Breast epithelium (tissue), 3 donors: ENCODE data around the gene SEPHS1.

ENCODE experiments used
- CTCF ChIP-seq, 3 donors: fragments of 450-650 bp; IDR thresholded peaks; one replicate each; pipeline ENCODE4 v1.5.1; 2016 to 2017; ENCODE audit warnings: antibody characterized with exemption in 3 of 3, mild to moderate bottlenecking in 3 of 3, moderate library complexity in 3 of 3
- POLR2AphosphoS5 ChIP-seq, 3 donors: sonication (generic); formaldehyde crosslinking; IDR thresholded peaks; one replicate each; pipeline ENCODE4 v1.6.1; 2017; ENCODE audit warnings: antibody characterized with exemption in 3 of 3

- TF ChIP-seq CTCF (IDR thresholded peaks at IDR 0.05) (no peak), POLR2AphosphoS5 (IDR thresholded peaks at IDR 0.05) (no peak)
These were observed 64.0 kb downstream of the SEPHS1 start for GRCh38 chr10:13284050-13284449.
